ENCODE measurements around the gene LRGUK. TPM values are rescaled to one million over a fixed set of nuclear protein-coding genes. Genes with fewer than 3 reads are reported as not detected.

Gene LRGUK
- total RNA-seq, 1 donor from 2014 or later, result 0.49 TPM

DNA sequence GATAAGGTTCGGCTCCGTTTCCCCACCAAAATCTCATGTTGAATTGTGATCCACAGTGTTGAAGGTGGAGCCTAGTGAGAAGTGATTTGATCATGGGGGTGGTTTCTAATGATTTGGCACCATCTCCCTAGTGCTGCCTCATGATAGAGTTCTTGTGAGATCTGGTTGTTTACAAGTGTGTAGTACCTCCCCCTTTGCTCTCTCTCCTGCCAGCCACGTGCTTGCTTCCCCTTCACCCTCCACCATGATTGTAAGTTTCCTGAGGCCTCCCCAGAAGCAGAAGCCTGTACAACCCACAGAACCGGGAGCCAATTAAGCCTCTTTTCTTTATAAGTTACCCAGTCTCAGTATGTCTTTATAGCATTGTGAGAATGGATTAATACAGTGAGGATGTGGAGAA, 12.1 kb upstream of the LRGUK start:
- Histone ChIP-seq H3K36me3 (no peaks in the 10 kb centered on the region), H3K4me1 (no peaks in the 10 kb centered on the region), H3K27ac (no peak overlapping the region), H3K27me3 (no peaks in the 10 kb centered on the region), H3K4me3 (no peak overlapping the region), H3K9me3 (no peaks in the 10 kb centered on the region)
- TF ChIP-seq, protein P1, sequence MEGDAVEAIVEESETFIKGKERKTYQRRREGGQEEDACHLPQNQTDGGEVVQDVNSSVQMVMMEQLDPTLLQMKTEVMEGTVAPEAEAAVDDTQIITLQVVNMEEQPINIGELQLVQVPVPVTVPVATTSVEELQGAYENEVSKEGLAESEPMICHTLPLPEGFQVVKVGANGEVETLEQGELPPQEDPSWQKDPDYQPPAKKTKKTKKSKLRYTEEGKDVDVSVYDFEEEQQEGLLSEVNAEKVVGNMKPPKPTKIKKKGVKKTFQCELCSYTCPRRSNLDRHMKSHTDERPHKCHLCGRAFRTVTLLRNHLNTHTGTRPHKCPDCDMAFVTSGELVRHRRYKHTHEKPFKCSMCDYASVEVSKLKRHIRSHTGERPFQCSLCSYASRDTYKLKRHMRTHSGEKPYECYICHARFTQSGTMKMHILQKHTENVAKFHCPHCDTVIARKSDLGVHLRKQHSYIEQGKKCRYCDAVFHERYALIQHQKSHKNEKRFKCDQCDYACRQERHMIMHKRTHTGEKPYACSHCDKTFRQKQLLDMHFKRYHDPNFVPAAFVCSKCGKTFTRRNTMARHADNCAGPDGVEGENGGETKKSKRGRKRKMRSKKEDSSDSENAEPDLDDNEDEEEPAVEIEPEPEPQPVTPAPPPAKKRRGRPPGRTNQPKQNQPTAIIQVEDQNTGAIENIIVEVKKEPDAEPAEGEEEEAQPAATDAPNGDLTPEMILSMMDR (IDR thresholded peaks at IDR 0.05), result no peak
- intact Hi-C loops (cut with DNase I), result no loop called here
- DNase-seq (no peak), ATAC-seq (no peak)

DNA sequence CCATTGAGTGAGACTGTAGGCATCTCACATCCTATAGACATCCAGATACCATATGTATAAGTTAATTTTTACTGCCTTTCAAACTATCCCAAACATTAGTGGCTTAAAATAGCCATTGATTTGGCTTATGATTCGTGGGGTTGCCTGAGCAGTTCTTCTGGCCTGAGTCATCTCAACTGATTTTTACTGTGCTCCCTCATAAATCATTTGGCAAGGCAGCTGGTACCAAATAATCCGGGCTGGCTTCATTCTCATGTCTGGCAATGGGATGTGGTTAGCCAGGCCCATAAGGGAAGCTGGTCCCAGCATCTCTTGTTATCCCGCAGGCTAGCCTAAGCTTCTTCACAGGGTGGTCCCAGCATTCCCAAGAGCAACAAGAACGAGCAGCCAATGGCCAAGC, 6.7 kb upstream of the LRGUK start:
- no peaks in the 10 kb centered on the region for H3K9me3 ChIP-seq
- no peak for DNase-seq
- H3K36me3 ChIP-seq, result no peaks in the 10 kb centered on the region

DNA sequence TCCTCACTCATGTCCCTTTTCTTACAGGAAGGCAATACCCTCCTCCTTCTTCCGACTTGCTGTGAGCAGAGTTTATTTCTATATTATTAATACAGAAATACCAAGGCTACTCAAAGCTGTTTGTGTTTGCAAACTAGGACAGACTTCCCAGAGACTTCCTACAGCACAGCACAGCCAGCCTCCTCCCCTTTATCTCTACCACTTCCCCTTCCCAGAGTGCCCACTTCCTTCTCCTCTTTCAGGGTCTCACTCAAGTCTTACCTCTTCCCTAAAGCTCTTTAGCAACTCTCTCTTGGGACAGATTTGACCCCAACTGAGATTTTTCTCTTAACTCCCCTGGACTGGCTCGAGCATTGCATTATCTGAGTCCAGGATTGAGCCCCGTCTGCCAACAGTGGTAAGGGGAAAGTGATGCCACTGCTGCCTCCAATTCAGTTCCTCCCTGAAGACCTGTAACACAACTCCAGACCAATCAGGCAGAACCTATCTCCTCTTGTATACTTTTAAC, 5.5 kb upstream of the LRGUK start:
- intact Hi-C loops (cut with DNase I), result no loop called here
- Histone ChIP-seq H3K36me3 (no peaks in the 10 kb centered on the region), H3K27me3 (no peaks in the 10 kb centered on the region), H3K9me3 (no peaks in the 10 kb centered on the region), H3K4me3 (no peak overlapping the region), H3K27ac (no peak overlapping the region), H3K4me1 (peaks cover 2% of the 10 kb centered on the region)
- TF ChIP-seq, protein P1 (IDR thresholded peaks at IDR 0.05), result no peak
- ATAC-seq (peak; percentile 77), DNase-seq (no peak)

More for the DNA sequence above, 6.7 kb upstream of the LRGUK start:
- Histone ChIP-seq H3K4me1 (no peaks in the 10 kb centered on the region), H3K27me3 (no peaks in the 10 kb centered on the region), H3K27ac (no peak overlapping the region), H3K4me3 (no peak overlapping the region)
- intact Hi-C loops (cut with DNase I), result no loop called here
- no peak for ATAC-seq
- TF ChIP-seq, protein P1 (IDR thresholded peaks at IDR 0.05), result no peak

DNA sequence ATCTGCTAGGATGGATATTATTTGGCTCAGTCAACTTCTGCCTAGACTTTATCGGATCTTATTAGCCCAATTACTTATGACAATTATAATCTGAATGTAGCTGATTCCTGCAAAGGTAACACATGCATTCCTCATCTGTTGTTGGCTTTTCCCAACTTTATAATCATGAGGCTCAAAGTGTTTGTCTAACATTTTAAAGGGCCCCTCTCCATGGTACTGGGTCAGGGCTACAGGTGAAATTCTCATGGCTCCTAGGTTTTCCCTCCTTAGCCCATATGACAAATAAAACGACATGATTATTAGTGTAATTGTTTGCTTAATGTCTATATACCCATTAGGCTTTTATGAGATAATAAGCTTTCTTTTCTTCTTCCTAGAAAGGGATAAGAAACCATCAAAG, 4.2 kb upstream of the LRGUK start:
- ATAC-seq, result no peak
- Histone ChIP-seq H3K4me3 (no peak overlapping the region), H3K27me3 (no peaks in the 10 kb centered on the region), H3K9me3 (no peaks in the 10 kb centered on the region), H3K36me3 (no peaks in the 10 kb centered on the region), H3K27ac (no peak overlapping the region), H3K4me1 (peaks cover 5% of the 10 kb centered on the region)
- TF ChIP-seq, protein P1 (IDR thresholded peaks at IDR 0.05), result no peak
- no peak for DNase-seq
- intact Hi-C loops (cut with DNase I), result no loop called here

DNA sequence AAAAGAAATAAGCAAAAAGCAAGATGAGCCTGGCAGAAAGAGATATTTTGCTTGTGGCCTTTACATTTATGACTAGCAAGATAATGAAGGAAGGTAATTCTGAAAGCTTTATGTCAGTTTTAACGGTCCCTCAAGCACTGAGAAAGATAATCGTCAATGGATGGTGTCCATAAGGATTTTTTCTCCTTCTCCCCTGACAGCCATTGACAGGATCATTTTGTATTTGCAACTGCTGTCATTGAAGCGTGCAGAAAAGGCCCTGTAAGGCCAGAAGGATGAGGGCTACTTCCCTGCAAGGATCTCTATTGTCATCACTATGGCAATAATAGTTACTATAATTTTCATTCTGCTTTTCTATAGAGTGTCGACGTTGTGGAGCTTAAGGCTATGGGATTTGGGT, 994 bp upstream of the LRGUK start:
- Histone ChIP-seq H3K27ac (no peak overlapping the region), H3K4me1 (peaks cover 5% of the 10 kb centered on the region), H3K36me3 (no peaks in the 10 kb centered on the region), H3K9me3 (no peaks in the 10 kb centered on the region), H3K27me3 (no peaks in the 10 kb centered on the region), H3K4me3 (no peak overlapping the region)
- intact Hi-C loops (cut with DNase I), result no loop called here
- ATAC-seq (no peak), DNase-seq (no peak)
- TF ChIP-seq, protein P1 (IDR thresholded peaks at IDR 0.05), result no peak

DNA sequence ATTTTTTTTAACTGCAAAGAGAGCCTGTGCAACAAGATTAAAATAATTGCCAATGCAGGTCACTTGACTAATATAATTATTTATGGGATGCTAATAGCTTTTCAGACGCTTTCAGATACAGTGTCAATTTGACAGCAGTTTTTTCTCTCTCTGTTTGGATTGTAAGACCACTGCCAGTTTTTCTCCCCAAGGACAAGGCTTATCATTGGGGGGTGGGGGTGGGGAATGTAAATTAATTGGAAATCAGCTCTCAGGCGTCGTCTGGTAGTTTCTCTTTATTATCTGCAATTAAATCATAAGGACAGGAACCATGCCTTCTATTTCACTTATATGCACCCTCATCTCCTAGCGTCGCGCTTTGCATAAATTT, 559 bp upstream of the LRGUK start:
- ATAC-seq, result no peak
- H3K27ac ChIP-seq, result no peak overlapping the region
- intact Hi-C loops (cut with DNase I), result no loop called here
- peak overlapping the region; percentile 79 for H3K4me3 ChIP-seq
- H3K36me3 ChIP-seq, result no peaks in the 10 kb centered on the region
- no peak for DNase-seq
- no peaks in the 10 kb centered on the region for H3K9me3 ChIP-seq
- TF ChIP-seq, protein P1 (IDR thresholded peaks at IDR 0.05), result no peak
- H3K27me3 ChIP-seq, result no peaks in the 10 kb centered on the region
- H3K4me1 ChIP-seq, result peaks cover 5% of the 10 kb centered on the region

All from upper lobe of right lung (tissue), 1 donor.